ENCODE data around the gene AKT1.
A peak's percentile ranks its signal among the peaks of the same experiment; 100 is the strongest.
"Not testable (repeated sequence)": the region's sequence is repeated elsewhere in the genome, so short reads cannot be mapped to it uniquely, and the experiment has no call there.

Gene AKT1

GRCh38 chr14:104752735-104753527, 42.6 kb downstream of the AKT1 start, which contains the start of gene SIVA1:
SIVA1 (plus strand) TSS chr14:104753147; CDS start chr14:104753202, 55 bp downstream.
- TF ChIP-seq CTCF (IDR thresholded peaks at IDR 0.05; ENCODE audit: insufficient read depth, low read depth, low read length, missing control alignments) = no peak
- H3K4me3 ChIP-seq (ENCODE audit: low read length) = peak within 1 kb of the TSS; percentile 83
- DNase-seq (ENCODE audit: low read depth) = peak; percentile 100

GRCh38 chr14:104752423-104752734, 43.2 kb downstream of the AKT1 start:
- no peak for DNase-seq (ENCODE audit: low read depth)
- TF ChIP-seq CTCF (IDR thresholded peaks at IDR 0.05; ENCODE audit: insufficient read depth, low read depth, low read length, missing control alignments) = no peak
- H3K4me3 ChIP-seq (ENCODE audit: low read length) = peak overlapping the region; percentile 83

- no peak for DNase-seq (ENCODE audit: low read depth)
- H3K4me3 ChIP-seq (ENCODE audit: low read length) = peak overlapping the region; percentile 83
- no peak for TF ChIP-seq CTCF (IDR thresholded peaks at IDR 0.05; ENCODE audit: insufficient read depth, low read depth, low read length, missing control alignments)
Observed at GRCh38 chr14:104751539-104752422, 43.8 kb downstream of the AKT1 start.

- DNase-seq (ENCODE audit: low read depth); H3K4me3 ChIP-seq (ENCODE audit: low read length): not testable (repeated sequence)
Observed at GRCh38 chr14:104750753-104751057, 44.8 kb downstream of the AKT1 start.

- peak; percentile 52 for DNase-seq (ENCODE audit: low read depth)
- no peak overlapping the region for H3K4me3 ChIP-seq (ENCODE audit: low read length)
- no peak for TF ChIP-seq CTCF (IDR thresholded peaks at IDR 0.05; ENCODE audit: insufficient read depth, low read depth, low read length, missing control alignments)
Observed at GRCh38 chr14:104750056-104750752, 45.3 kb downstream of the AKT1 start.

GRCh38 chr14:104749111-104749649, 46.4 kb downstream of the AKT1 start:
- DNase-seq (ENCODE audit: low read depth) = peak; percentile 81
- TF ChIP-seq CTCF (IDR thresholded peaks at IDR 0.05; ENCODE audit: insufficient read depth, low read depth, low read length, missing control alignments) = peak; percentile 39
- no peak overlapping the region for H3K4me3 ChIP-seq (ENCODE audit: low read length)

- no peak for TF ChIP-seq CTCF (IDR thresholded peaks at IDR 0.05; ENCODE audit: insufficient read depth, low read depth, low read length, missing control alignments)
- no peak for DNase-seq (ENCODE audit: low read depth)
- no peak overlapping the region for H3K4me3 ChIP-seq (ENCODE audit: low read length)
Observed at GRCh38 chr14:104747876-104748275, 47.7 kb downstream of the AKT1 start.
